ENCODE results near the gene DLK1. TPM values are rescaled to one million over a fixed set of nuclear protein-coding genes. Genes with fewer than 3 reads are reported as not detected.

DLK1 gene
- total RNA-seq, 4 donors from 2014 or later = not detected

- Histone ChIP-seq H3K4me1 (no peaks in the 10 kb centered on the region), H3K9me3 (no peaks in the 10 kb centered on the region), H3K4me3 (no peak overlapping the region), H3K36me3 (no peaks in the 10 kb centered on the region), H3K27me3 (no peaks in the 10 kb centered on the region), H3K27ac (no peak overlapping the region)
- in situ Hi-C loops (cut with MboI; ENCODE audit: low pct_ligation_motif_present in 1 of 4, low pct_unique_long_range_greater_than_20kb in 1 of 4, low sequenced_read_pairs in 3 of 4) = no loop called here
- intact Hi-C loops (cut with DNase I; ENCODE audit: low total_unique reads) = no loop called here
- 68 to 72% methylated on average over 11 to 21 of the region's 22 CpGs for WGBS, 2 donors (ENCODE audit: low coverage in 1 of 2)
- no peak for DNase-seq
- TF ChIP-seq POLR2AphosphoS5 (IDR thresholded peaks at IDR 0.05) = no peak
- no peak for TF ChIP-seq CTCF (IDR thresholded peaks at IDR 0.05)
- TF ChIP-seq EP300 (IDR thresholded peaks at IDR 0.05; ENCODE audit: low read depth) = no peak
- no peak for TF ChIP-seq POLR2A (IDR thresholded peaks at IDR 0.05)
These were observed 9.8 kb downstream of the DLK1 start for GRCh38 chr14:100736269-100737180.

GRCh38 chr14:100737526-100737925 is 10.8 kb downstream of the DLK1 start:
- intact Hi-C loops (cut with DNase I; ENCODE audit: low total_unique reads) = no loop called here
- H3K27ac ChIP-seq = no peak overlapping the region
- H3K27me3 ChIP-seq = no peaks in the 10 kb centered on the region
- 71 to 94% methylated on average over 1 to 15 of the region's 17 CpGs for WGBS, 2 donors (ENCODE audit: low coverage in 1 of 2)
- no peaks in the 10 kb centered on the region for H3K4me1 ChIP-seq
- TF ChIP-seq POLR2A (IDR thresholded peaks at IDR 0.05) (no peak), CTCF (IDR thresholded peaks at IDR 0.05) (no peak), POLR2AphosphoS5 (IDR thresholded peaks at IDR 0.05) (no peak), EP300 (IDR thresholded peaks at IDR 0.05; ENCODE audit: low read depth) (no peak)
- no peaks in the 10 kb centered on the region for H3K9me3 ChIP-seq
- in situ Hi-C loops (cut with MboI; ENCODE audit: low pct_ligation_motif_present in 1 of 4, low pct_unique_long_range_greater_than_20kb in 1 of 4, low sequenced_read_pairs in 3 of 4) = no loop called here
- H3K36me3 ChIP-seq = no peaks in the 10 kb centered on the region
- no peak for DNase-seq
- H3K4me3 ChIP-seq = no peak overlapping the region

- TF ChIP-seq POLR2AphosphoS5 (IDR thresholded peaks at IDR 0.05) (no peak), POLR2A (IDR thresholded peaks at IDR 0.05) (no peak), EP300 (IDR thresholded peaks at IDR 0.05; ENCODE audit: low read depth) (no peak), CTCF (IDR thresholded peaks at IDR 0.05) (no peak)
- WGBS, 2 donors (ENCODE audit: low coverage in 1 of 2) = 90% methylated on average over 6 of the region's 6 CpGs; no CpG with 5 or more reads in 1 of the 2 donors
These were observed 11.6 kb downstream of the DLK1 start for GRCh38 chr14:100738269-100738691.

GRCh38 chr14:100738704-100739131 is 12.0 kb downstream of the DLK1 start:
- in situ Hi-C loops (cut with MboI; ENCODE audit: low pct_ligation_motif_present in 1 of 4, low pct_unique_long_range_greater_than_20kb in 1 of 4, low sequenced_read_pairs in 3 of 4) (no loop called here), intact Hi-C loops (cut with DNase I; ENCODE audit: low total_unique reads) (no loop called here)
- no peak for DNase-seq
- Histone ChIP-seq H3K27me3 (no peaks in the 10 kb centered on the region), H3K4me1 (no peaks in the 10 kb centered on the region), H3K27ac (no peak overlapping the region), H3K9me3 (no peaks in the 10 kb centered on the region), H3K4me3 (no peak overlapping the region), H3K36me3 (no peaks in the 10 kb centered on the region)
- TF ChIP-seq POLR2AphosphoS5 (IDR thresholded peaks at IDR 0.05) (no peak), POLR2A (IDR thresholded peaks at IDR 0.05) (no peak), EP300 (IDR thresholded peaks at IDR 0.05; ENCODE audit: low read depth) (no peak), CTCF (IDR thresholded peaks at IDR 0.05) (no peak)
- WGBS, 2 donors (ENCODE audit: low coverage in 1 of 2) = 83% methylated on average over 9 of the region's 10 CpGs; no CpG with 5 or more reads in 1 of the 2 donors

More at GRCh38 chr14:100738269-100738691, 11.6 kb downstream of the DLK1 start:
- no peaks in the 10 kb centered on the region for H3K36me3 ChIP-seq
- no peaks in the 10 kb centered on the region for H3K9me3 ChIP-seq
- no peak for DNase-seq
- H3K4me1 ChIP-seq = no peaks in the 10 kb centered on the region
- H3K27ac ChIP-seq = no peak overlapping the region
- intact Hi-C loops (cut with DNase I; ENCODE audit: low total_unique reads) (no loop called here), in situ Hi-C loops (cut with MboI; ENCODE audit: low pct_ligation_motif_present in 1 of 4, low pct_unique_long_range_greater_than_20kb in 1 of 4, low sequenced_read_pairs in 3 of 4) (no loop called here)
- H3K27me3 ChIP-seq = no peaks in the 10 kb centered on the region
- no peak overlapping the region for H3K4me3 ChIP-seq

Data from transverse colon (tissue), 4 donors.